CMK (cell line): ENCODE measurements around the gene PCDHGA2.
"Not testable (repeated sequence)": the region's sequence is repeated elsewhere in the genome, so short reads cannot be mapped to it uniquely, and the experiment has no call there.

ENCODE experiments used
- DNase-seq: peaks from one replicate; pipeline ENCODE4 v3.0.0-alpha.2; 2010; ENCODE audit warnings: low read depth

PCDHGA2 gene

DNA sequence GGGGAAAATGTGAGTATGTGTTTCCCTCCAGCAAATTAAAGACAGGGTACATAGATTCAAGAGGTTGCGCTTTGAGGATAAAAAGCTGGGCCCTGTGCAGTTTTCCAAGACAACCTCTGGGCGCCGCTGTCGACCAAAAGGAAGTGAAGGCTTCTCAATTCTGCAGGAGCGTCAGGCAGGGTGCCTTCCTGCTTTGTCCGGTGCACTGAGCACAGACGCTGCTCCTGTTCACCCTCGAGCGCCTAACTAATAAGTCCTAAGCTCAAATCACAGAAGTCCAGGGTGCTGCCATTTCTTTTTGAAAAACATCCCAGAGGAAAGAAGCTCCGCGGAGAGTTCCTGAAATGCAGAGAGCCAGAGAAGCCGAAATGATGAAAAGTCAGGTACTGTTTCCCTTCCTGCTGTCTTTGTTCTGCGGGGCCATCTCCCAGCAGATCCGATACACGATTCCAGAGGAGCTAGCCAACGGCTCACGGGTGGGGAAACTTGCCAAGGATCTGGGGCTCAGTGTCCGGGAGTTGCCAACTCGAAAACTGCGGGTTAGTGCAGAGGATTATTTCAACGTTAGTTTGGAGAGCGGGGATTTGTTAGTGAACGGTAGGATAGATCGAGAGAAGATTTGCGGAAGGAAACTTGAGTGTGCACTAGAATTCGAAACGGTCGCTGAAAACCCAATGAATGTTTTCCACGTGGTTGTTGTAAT lies 11.5 kb downstream of the PCDHGA2 start, which contains the start of gene PCDHGB1:
PCDHGB1 (plus strand) TSS at position 183 of the 703 bp plus-strand sequence; CDS start at position 345, 162 bp downstream.
- no peak for DNase-seq

DNA sequence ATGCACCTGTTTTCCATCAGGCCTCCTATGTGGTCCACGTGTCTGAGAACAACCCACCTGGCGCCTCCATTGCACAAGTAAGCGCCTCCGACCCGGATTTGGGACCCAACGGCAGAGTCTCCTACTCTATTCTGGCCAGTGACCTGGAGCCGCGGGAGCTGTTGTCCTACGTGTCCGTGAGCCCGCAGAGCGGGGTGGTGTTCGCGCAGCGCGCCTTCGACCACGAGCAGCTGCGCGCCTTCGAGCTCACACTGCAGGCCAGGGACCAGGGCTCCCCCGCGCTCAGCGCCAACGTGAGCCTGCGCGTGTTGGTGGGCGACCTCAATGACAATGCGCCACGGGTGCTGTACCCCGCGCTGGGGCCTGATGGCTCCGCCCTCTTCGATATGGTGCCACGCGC lies 13.0 kb downstream of the PCDHGA2 start:
- DNase-seq = no peak

DNA sequence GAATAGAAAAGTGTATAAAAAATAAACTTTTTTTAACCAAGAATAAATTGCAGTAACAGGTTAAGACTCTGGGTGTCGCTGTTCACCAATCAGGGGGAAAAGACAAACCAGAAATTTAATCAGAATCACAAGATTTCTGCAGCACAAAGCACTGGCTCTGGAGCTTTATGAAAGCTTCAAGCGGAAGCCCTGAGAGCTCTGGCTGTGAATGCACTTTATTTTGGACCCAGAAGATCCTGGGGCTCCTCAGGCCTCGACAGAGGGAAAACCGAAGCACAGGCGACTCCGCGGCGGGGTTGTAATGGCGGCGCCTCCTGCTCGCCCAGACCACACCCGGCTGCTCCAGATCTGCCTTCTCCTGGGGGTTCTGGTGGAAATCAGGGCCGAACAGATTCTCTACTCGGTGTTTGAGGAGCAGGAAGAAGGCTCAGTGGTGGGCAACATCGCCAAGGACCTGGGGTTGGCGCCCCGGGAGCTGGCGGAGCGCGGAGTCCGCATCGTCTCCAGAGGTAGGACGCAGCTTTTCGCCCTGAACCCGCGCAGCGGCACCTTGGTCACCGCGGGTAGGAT lies 16.4 kb downstream of the PCDHGA2 start, which contains the start of gene PCDHGA4:
PCDHGA4 (plus strand) TSS at position 122 of the 570 bp plus-strand sequence; CDS start at position 209, 87 bp downstream.
- DNase-seq = no peak

DNA sequence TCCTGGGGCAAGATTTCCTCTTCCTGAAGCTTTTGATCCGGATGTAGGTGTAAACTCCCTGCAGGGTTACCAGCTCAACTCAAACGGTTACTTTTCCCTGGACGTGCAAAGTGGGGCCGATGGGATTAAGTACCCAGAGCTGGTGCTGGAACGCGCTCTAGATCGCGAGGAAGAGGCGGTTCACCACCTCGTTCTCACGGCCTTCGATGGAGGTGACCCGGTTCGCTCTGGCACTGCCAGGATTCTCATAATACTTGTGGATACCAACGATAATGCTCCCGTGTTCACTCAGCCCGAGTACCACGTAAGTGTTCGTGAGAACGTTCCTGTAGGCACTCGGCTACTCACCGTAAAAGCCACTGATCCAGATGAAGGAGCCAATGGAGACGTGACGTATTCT lies 17.1 kb downstream of the PCDHGA2 start:
- DNase-seq = no peak

DNA sequence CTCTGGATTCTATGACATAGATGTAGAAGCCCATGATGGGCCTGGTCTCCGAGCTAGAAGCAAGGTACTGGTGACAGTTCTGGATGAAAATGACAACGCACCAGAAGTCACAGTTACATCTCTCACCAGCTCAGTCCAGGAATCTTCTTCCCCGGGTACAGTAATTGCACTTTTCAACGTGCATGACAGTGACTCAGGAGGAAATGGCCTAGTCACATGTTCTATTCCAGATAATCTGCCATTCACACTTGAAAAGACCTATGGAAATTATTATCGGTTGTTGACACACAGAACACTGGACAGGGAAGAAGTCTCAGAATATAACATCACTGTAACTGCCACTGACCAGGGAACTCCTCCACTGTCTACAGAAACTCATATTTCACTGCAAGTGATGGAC lies 17.6 kb downstream of the PCDHGA2 start:
- DNase-seq = no peak

DNA sequence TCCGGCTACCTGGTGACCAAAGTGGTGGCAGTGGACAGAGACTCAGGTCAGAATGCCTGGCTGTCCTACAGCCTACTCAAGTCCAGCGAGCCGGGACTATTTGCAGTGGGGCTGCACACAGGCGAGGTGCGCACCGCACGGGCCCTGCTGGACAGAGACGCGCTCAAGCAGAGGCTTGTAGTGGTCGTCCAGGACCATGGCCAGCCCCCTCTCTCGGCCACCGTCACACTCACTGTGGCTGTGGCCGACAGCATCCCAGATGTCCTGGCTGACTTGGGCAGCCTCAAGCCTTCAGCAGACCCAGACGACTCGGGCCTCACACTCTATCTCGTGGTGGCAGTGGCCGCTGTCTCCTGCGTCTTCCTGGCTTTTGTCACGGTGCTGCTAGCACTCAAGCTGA lies 18.4 kb downstream of the PCDHGA2 start:
- DNase-seq = no peak

DNA sequence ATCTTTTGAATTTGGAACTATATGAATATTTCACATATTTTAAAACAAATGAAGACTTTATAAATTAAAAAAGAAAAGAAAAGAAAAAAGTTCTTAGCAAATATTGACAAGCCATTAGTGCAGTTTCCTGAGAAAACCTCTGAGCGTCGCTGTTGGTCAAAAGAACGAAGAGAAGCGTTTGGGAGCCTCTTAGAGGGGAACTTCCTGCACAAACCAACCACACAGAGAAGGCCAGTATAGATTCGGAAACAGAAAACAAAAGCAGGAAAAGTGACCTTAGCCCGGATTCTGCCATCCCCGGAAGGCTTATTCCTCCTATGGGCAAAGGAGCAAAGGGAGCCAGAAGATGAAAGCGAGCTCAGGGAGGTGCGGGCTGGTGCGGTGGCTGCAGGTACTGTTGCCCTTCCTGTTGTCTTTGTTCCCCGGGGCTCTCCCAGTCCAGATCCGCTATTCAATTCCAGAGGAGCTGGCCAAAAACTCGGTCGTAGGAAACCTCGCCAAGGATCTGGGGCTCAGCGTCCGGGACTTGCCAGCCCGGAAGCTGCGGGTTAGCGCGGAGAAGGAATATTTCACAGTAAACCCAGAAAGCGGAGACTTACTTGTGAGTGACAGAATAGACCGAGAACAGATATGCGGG lies 21.3 kb downstream of the PCDHGA2 start, which contains the start of gene PCDHGB2:
PCDHGB2 (plus strand) TSS at position 205 of the 637 bp plus-strand sequence; CDS start at position 347, 142 bp downstream.
- DNase-seq = no peak

DNA sequence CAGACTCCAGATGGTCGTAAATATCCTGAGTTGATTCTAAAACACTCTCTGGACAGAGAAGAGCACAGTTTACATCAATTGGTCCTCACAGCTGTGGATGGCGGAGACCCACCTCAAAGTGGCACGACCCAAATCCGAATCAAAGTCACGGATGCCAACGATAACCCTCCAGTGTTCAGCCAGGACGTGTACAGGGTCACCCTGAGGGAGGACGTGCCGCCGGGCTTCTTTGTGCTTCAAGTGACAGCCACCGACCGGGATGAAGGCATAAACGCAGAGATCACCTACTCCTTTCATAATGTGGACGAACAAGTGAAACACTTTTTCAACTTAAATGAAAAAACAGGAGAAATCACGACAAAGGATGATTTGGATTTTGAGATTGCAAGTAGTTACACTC lies 22.1 kb downstream of the PCDHGA2 start:
- DNase-seq = no peak

DNA sequence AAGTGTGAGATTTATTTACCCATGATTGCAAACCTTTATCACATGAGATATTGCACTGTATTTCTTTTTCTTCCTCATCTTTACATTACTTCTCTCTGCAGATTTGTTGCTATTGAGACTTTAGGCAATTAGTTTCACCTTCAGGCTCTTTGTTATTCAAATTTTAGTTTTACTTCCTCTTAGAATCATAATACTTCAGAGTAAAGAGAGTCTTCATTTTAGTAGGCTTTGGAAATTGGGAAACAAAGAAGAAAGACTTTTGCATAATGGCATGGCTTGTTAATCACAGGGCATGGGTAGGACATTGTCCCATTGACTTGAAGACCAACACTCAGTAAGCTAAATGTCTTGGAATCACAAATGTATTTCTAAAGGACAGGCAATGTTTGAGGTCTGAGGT lies 24.2 kb downstream of the PCDHGA2 start:
- no peak for DNase-seq

DNA sequence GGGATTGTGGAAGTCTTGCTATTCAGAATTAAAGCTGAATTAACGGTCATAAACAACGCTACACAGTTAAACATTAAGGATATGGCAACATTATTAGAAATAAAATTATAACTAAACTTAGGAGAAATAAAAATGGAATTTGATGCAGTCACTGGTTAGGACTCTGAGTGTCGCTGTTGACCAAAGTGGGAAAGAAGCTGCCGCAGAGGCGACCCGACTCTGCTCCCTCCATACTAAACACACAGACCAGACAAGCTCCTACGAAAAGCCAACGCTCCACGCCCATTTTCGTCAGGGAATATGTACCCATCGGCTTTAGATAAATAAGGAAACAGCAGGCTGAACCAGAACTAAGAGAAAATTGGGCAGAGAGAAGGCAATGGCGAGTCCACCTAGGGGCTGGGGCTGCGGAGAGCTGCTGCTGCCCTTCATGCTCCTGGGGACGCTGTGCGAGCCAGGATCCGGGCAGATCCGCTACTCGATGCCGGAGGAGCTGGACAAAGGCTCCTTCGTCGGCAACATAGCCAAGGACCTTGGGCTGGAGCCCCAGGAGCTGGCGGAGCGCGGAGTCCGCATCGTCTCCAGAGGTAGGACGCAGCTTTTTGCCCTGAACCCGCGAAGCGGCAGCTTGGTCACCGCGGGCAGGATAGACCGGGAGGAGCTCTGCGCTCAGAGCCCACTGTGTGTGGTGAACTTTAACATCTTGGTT lies 25.5 kb downstream of the PCDHGA2 start, which contains the start of gene PCDHGA5:
PCDHGA5 (plus strand) TSS at position 211 of the 709 bp plus-strand sequence; CDS start at position 380, 169 bp downstream.
- DNase-seq = no peak

DNA sequence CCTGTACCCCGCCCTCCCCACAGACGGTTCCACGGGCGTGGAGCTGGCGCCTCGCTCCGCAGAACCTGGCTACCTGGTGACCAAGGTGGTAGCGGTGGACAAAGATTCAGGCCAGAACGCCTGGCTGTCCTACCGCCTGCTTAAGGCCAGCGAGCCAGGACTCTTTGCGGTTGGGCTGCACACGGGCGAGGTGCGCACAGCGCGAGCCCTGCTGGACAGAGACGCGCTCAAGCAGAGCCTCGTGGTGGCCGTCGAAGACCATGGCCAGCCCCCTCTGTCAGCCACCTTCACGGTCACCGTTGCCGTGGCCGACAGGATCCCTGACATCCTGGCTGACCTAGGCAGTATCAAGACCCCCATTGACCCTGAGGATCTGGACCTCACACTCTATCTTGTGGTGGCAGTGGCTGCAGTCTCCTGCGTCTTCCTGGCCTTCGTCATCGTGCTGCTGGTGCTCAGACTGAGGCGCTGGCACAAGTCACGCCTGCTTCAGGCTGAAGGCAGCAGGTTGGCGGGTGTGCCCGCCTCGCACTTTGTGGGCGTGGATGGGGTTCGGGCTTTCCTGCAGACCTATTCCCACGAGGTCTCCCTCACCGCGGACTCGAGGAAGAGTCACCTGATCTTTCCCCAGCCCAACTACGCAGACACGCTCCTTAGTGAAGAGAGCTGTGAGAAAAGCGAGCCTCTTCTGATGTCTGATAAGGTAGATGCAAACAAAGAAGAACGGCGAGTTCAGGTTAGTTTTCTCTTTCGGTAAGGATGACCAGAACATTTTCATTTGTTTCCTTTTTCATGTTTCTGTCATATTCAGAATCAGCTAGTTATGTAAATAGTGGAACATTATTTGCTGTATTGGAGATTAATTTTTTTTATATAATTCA lies 27.7 kb downstream of the PCDHGA2 start:
- DNase-seq = no peak

DNA sequence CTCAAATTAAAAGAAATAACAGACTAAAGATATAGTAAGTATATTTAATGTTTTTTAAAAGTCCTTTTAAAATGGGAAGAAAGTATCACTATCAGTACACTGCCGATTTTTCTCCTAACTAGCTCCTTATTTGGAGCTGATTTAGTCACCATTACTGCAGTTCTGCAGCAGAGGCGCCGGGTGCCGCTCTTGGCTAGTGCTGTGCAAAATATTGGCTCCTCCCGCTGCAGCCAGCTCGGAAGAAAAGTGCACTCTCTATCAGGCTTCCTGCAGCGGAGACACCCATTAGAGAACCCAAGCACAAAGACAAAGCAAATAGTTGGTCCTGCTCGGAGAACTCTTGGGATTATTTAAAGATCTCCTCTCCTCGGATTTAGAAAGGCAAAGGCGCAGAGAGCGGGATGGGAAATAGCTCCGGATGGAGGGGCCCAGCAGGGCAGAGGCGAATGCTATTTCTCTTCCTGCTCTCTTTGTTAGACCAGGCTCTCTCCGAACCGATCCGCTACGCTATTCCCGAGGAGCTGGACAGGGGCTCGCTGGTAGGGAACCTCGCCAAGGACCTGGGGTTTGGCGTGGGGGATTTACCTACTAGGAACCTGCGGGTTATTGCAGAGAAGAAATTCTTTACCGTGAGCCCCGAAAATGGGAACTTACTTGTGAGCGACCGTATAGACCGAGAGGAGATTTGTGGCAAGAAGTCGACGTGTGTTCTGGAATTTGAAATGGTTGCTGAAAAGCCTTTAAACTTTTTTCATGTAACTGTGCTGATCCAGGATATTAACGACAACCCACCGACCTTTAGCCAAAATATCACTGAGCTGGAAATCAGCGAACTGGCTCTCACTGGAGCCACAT lies 31.7 kb downstream of the PCDHGA2 start, which contains the start of gene PCDHGB3:
PCDHGB3 (plus strand) TSS at position 249 of the 855 bp plus-strand sequence; CDS start at position 402, 153 bp downstream.
- DNase-seq = no peak

DNA sequence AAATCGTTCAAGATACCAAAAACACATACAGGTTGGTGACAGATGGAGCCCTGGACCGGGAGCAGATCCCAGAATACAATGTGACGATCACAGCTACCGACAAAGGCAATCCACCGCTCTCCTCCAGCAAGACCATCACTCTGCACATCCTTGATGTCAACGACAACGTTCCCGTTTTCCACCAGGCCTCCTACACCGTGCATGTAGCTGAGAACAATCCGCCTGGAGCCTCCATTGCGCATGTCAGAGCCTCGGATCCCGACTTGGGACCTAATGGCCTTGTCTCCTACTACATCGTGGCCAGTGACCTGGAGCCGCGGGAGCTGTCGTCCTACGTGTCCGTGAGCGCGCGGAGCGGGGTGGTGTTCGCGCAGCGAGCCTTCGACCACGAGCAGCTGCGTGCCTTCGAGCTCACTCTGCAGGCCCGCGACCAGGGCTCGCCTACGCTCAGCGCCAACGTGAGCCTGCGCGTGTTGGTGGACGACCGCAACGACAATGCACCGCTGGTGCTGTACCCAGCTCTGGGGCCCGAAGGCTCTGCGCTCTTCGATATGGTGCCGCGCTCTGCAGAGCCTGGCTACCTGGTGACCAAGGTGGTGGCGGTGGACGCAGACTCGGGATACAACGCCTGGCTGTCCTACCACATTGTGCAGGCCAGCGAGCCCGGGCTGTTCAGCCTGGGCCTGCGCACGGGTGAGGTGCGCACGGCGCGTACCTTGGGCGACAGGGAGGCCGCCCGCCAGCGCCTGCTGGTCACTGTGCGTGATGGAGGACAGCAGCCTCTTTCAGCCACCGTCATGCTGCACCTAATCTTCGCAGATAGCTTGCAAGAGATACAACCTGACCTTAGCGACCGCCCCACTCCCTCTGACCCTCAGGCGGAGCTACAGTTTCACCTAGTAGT lies 33.3 kb downstream of the PCDHGA2 start:
- DNase-seq = no peak

DNA sequence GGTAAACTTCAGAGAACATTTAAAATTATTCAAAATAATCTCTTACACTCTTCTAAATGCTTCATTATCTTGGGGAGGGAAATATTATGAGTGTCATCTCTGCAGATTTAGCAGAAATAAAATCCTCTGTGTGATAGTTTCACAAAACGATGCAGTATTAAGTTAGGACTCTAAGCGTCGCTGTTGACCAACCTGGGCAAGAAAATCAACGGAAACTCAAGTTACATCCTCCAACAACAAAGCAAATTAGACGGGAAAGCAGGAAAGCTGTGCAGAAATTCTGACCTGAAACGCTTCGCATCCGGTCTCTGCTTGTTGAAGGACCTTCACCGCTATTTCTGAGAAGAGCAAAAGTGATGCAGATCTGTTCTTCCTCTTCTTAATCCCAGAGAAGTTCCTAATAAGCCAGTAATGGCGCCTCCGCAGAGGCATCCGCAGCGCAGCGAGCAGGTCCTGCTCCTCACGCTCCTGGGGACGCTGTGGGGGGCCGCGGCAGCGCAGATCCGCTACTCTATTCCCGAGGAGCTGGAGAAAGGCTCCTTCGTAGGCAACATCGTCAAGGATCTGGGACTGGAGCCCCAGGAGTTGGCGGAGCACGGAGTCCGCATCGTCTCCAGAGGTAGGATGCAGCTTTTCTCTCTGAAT lies 35.2 kb downstream of the PCDHGA2 start, which contains the start of gene PCDHGA6:
PCDHGA6 (plus strand) TSS at position 219 of the 645 bp plus-strand sequence; CDS start at position 412, 193 bp downstream.
- no peak for DNase-seq

DNA sequence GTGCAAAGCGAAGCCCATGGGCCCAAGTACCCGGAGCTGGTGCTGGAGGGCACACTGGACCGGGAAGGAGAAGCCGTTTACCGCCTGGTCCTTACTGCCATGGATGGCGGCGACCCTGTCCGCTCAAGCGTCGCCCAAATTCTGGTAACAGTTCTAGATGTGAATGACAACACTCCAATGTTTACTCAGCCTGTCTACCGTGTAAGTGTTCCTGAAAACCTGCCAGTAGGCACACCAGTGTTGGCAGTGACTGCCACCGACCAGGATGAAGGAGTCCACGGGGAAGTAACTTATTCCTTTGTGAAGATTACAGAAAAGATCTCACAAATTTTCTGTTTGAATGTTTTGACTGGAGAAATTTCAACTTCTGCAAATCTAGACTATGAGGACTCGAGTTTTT lies 36.1 kb downstream of the PCDHGA2 start:
- no peak for DNase-seq

DNA sequence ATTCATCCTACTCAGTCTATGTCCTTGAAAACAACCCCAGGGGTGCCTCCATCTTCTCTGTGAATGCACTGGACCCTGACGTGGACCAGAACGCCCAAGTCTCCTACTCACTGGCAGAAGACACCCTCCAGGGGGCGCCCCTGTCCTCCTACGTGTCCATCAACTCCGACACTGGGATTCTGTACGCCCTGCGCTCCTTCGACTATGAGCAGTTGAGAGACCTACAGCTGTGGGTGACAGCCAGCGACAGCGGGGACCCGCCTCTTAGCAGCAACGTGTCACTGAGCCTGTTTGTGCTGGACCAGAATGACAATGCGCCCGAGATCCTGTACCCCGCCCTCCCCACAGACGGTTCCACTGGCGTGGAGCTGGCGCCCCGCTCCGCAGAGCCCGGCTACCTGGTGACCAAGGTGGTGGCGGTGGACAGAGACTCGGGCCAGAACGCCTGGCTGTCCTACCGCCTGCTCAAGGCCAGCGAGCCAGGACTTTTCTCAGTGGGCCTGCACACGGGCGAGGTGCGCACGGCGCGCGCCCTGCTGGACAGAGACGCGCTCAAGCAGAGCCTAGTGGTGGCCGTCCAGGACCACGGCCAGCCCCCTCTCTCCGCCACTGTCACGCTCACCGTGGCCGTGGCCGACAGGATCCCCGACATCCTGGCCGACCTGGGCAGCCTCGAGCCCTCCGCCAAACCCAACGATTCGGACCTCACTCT lies 37.0 kb downstream of the PCDHGA2 start:
- not testable (repeated sequence) for DNase-seq

DNA sequence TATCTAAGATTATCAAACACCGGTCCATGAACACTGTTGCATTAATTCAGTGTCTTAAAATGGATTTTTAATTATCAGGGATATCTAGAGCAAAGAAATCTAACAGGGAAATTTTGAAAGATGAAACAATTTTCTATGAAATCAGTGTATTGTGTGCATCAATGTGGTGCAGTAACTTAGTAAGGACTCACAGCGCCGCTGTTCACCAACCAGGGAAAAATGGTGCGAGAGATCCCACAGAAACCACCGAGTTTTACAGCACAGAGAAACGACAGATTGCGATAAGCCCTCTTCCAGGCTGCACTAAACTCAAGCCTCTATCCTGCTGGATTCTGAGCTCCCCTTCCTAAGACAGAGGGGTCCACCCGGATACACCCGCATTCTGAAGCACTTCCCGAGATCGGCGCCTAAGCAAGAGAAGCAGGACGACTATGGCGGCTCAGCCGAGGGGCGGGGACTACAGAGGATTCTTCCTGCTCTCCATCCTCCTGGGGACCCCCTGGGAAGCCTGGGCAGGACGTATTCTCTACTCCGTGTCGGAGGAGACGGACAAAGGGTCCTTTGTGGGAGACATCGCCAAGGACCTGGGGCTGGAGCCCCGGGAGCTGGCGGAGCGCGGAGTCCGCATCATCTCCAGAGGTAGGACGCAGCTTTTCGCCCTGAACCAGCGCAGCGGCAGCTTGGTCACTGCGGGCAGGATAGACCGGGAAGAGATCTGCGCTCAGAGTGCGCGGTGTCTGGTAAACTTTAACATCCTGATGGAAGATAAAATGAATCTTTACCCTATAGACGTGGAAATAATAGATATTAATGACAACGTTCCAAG lies 44.1 kb downstream of the PCDHGA2 start, which contains the start of gene PCDHGA7:
PCDHGA7 (plus strand) TSS at position 274 of the 826 bp plus-strand sequence; CDS start at position 432, 158 bp downstream.
- DNase-seq = no peak
